HCEC 1CT (cell line): ENCODE results near the gene SLC50A1.

Source experiments
- DNase-seq: peaks from one replicate; pipeline ENCODE4 v3.0.0-alpha.2; 2017

Gene SLC50A1

GRCh38 chr1:155185783-155186066 lies 50.1 kb downstream of the SLC50A1 start:
- DNase-seq: no peak

- no peak for DNase-seq
Measured at GRCh38 chr1:155186067-155186793, 50.6 kb downstream of the SLC50A1 start.

- no peak for DNase-seq
Measured at GRCh38 chr1:155186794-155187455, 51.3 kb downstream of the SLC50A1 start.

- DNase-seq: no peak
Measured at GRCh38 chr1:155187456-155187891, 51.8 kb downstream of the SLC50A1 start.

GRCh38 chr1:155188268-155188667 lies 52.6 kb downstream of the SLC50A1 start:
- DNase-seq: no peak
